CD1c-positive myeloid dendritic cell (primary cell): Measurements from ENCODE around the gene LRRC70.
"Not testable (repeated sequence)": the region's sequence is repeated elsewhere in the genome, so short reads cannot be mapped to it uniquely, and the experiment has no call there.

ENCODE experiments used
- DNase-seq: peaks from one replicate; pipeline ENCODE4 v3.0.0-alpha.2; 2016; ENCODE audit errors: extremely low spot score

LRRC70 gene, protein sequence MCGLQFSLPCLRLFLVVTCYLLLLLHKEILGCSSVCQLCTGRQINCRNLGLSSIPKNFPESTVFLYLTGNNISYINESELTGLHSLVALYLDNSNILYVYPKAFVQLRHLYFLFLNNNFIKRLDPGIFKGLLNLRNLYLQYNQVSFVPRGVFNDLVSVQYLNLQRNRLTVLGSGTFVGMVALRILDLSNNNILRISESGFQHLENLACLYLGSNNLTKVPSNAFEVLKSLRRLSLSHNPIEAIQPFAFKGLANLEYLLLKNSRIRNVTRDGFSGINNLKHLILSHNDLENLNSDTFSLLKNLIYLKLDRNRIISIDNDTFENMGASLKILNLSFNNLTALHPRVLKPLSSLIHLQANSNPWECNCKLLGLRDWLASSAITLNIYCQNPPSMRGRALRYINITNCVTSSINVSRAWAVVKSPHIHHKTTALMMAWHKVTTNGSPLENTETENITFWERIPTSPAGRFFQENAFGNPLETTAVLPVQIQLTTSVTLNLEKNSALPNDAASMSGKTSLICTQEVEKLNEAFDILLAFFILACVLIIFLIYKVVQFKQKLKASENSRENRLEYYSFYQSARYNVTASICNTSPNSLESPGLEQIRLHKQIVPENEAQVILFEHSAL

DNA sequence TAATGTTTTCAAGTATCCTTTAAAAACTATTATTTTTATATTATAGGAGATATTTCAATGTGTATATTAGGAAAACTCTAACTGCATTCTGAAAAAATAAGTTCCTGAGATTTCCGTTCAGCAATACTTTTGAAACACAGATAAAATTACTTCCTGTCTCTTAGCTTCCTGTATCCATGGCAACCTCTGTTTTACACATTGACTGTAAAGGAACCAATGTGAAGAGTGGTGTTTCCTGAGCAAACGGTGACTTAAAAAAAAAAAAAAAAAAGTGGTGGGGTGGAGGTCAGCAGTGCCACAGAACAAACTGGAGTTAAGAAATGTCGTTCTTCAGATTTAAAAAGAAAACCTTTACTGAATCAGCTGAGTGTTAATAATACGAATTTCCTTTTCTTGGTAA is at the start of gene LRRC70:
Gene LRRC70 (plus strand): TSS at position 280 of the 400 bp plus-strand sequence. CDS start 620 bp downstream, outside the sequence.
- peak; percentile 82 for DNase-seq

GRCh38 chr5:62533597-62533996 is 45.0 kb upstream of the LRRC70 start:
- no peak for DNase-seq

GRCh38 chr5:62534461-62535236 is 44.0 kb upstream of the LRRC70 start:
- no peak for DNase-seq

- DNase-seq: no peak
Measured at GRCh38 chr5:62536232-62536631, 42.4 kb upstream of the LRRC70 start.

GRCh38 chr5:62536783-62537182 is 41.8 kb upstream of the LRRC70 start:
- DNase-seq: no peak

DNA sequence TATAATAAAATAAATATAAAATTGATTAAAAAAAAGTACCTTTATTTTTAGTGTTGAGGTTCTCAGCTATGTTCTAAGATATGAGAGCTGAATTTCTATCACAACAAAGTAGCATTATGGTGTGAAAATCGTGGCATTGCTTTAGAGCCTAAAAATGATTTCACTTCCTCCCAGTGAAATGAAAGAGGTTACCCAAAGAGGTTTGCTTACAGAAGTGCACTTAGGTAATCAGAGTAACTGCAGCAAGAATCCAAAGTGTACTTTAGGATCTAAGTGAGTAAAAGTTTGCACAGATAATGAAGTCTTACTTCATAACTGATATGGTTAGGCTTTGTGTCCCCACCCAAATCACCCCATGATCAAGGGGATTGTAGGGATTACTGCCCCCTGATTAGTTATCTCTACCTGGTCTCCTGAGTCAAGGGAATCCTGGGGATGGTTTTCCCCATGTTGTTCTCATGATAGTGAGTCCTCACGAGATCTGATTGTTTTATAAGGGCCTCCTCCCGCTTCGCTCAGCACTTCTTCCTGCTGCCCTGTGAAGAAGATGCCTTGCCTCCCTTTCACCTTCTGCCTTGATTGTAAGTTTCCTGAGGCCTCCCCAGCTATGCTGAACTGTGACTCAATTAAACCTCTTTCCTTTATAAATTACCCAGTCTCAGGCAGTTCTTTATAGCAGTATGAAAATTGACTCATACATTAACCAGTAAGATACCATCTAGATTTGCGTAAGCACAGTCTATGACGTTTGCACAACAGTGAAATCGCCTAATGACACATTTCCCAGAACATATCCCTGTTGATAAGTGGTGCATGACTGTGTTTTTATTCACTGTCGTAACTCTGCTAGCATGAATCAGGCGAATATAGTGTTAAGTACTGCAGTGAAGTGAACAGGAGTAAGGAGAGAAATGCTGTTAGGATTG is 40.3 kb upstream of the LRRC70 start:
- peak; percentile 21 for DNase-seq

- no peak for DNase-seq
Measured at GRCh38 chr5:62542720-62543119, 35.9 kb upstream of the LRRC70 start.

DNA sequence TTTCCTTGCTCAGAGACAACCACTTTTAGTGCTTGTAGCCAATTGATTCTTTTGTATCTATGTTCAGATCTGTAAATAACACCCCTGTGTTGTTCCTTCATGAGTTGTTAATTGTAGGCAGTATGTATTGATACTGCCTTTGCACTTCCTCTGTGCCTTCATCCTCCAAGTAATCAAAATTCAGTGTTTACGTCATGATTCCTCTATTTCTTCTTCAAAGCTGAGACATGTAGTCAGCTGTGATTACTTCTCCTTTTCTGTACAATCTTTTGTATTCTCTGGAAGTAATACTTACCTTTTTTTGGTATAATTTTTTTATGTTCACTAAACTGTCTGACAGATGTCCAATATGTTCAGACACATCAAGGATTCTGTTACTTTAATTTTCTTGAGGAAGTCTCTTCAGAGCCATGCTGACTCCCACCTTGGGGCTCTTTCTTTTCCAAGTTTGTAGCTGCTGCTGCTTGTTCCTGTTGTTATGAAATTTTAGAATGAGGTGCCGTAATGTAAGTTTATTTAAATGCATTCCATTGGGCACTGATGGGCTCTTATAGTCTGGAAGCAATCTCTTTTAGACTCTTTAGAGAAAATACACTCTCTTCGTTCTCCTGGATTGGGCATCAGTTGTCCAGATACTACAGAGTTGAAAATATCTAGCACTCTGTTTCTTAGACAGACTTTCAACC is 30.5 kb upstream of the LRRC70 start:
- DNase-seq: peak; percentile 61

DNA sequence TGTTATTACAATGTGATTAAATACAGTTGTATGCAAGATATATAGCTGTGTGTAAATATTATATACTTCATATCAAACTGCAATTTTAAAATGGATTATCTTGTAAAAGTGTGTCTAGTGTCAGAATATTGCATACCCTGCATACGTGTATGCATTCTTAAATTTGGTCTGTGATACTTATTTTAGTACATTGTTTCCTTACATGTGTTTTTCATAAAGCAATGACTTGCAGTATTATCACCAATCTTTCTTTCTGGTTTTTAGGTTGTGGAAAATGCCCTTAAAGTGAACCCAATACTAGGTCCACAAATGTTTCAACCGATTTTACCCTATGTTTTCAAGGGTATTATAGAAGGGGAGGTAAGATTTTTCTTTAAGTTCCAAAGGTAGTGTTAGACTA is 28.5 kb upstream of the LRRC70 start:
- DNase-seq: no peak

- no peak for DNase-seq
Measured at GRCh38 chr5:62555930-62556329, 22.7 kb upstream of the LRRC70 start.

DNA sequence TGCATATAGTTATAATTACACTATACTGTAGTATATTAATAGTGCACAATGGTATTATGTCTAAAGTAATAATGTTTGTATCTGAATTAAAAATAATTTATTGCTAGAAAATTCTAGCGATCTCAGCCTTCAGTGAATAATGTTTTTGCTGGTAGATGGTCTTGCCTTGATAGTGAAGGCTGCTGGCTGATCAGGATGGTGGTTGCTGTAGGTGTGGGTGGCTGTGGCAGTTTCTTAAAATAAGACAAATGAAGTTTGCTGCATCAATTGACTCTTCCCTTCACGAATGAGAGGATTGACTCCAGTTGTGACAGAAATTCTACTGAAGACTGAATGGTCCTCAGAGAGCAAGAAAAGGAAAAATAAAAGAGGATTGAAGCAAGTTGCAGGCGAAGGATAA is 19.7 kb upstream of the LRRC70 start:
- DNase-seq: no peak

GRCh38 chr5:62560786-62561185 is 17.8 kb upstream of the LRRC70 start:
- no peak for DNase-seq

GRCh38 chr5:62561896-62562295 is 16.7 kb upstream of the LRRC70 start:
- no peak for DNase-seq

DNA sequence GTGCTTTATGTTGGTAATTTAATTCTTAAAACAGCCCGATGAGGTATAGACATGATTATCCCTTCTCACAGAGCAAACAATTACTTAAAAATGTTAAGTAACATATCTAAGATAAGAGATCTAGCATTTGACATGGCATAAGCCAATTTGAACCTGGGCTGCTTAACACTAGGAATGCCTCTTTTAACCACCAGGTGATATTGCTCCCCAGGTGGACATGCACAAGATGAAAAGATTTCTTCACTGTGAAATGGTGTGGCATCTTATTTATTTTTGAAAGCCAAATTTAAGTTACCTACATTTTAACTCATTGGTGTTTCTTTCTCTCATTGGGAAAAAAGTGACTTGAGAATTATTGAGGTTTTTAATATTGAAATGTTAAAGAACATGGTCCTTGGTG is 15.8 kb upstream of the LRRC70 start:
- DNase-seq: no peak

- no peak for DNase-seq
Measured at GRCh38 chr5:62564101-62564500, 14.5 kb upstream of the LRRC70 start.

GRCh38 chr5:62565740-62566139 is 12.9 kb upstream of the LRRC70 start:
- DNase-seq: not testable (repeated sequence)

GRCh38 chr5:62568143-62568542 is 10.5 kb upstream of the LRRC70 start:
- DNase-seq: no peak

GRCh38 chr5:62568800-62569432 is 9.7 kb upstream of the LRRC70 start:
- no peak for DNase-seq

DNA sequence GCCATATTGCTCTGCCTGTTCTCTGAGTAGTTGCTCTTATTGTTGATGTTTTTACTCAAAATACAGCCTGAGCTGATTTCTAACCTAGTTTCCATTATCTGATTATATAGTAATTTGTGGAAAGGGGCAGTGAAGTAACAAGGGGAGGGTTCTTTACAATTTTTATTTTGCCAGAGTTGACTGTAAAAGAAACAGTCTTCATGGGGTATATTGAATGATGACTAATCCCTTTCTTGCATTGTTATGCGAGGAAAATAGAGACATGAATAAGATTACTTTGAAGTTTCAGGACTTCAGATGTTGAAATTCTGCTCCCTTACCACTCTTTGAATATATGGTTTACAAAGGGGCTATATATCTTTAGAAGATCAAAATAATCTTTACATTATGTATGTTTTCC is 9.1 kb upstream of the LRRC70 start:
- DNase-seq: no peak

DNA sequence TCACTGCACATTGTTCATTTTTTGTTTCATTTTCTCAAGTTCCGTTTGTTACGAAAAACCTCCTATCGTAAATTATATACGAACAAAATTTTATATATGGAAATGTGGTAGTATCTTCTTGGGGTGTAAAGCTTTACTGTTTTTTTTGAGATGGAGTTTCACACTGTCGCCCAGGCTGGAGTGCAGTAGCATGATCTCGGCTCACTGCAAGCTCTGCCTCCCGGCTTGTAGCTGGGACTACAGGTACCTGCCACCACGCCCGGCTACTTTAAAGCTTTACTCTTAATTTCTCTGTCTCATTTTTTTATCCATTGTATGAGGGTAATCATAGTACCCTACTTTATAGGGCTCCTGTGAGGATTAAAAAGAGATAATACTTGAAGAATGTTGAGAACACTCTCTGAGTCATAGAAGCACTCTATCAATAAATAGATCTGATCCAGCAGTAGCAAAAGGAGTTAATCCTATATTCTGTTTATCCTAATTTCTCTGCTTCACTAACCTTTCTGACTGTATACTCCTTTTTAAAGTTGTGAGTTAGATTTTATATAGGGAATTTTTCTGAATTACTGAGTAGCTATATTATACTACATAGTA is 5.6 kb upstream of the LRRC70 start:
- DNase-seq: no peak
